Sigmoid colon (tissue), 7 donors: ENCODE measurements around the gene CTAG1B. TPM values are rescaled to one million over a fixed set of nuclear protein-coding genes. Genes with fewer than 3 reads are reported as not detected.

Source experiments
- DNase-seq: peaks from one replicate; pipeline ENCODE4 v3.0.0-alpha.2; 2019
- H3K27ac ChIP-seq, 4 donors: fragments of 200-600 bp; sonication (generic); one replicate each; pipeline ENCODE4 v1.5.1; 2016 to 2019; ENCODE audit warnings: mild to moderate bottlenecking in 1 of 4
- H3K27me3 ChIP-seq, 3 donors: fragments of 200-600 bp; sonication (generic); one replicate each; pipeline ENCODE4 v1.5.1; 2019; ENCODE audit warnings: mild to moderate bottlenecking in 1 of 3
- H3K36me3 ChIP-seq, 4 donors: fragments of 200-600 bp; sonication (generic); one replicate each; pipeline ENCODE4 v1.5.1; 2016 to 2019
- H3K4me1 ChIP-seq, 4 donors: fragments of 200-600 bp; sonication (generic); one replicate each; pipeline ENCODE4 v1.5.1; 2017 to 2019
- H3K4me3 ChIP-seq, 4 donors: fragments of 200-600 bp; sonication (generic); one replicate each; pipeline ENCODE4 v1.5.1; 2017 to 2019; ENCODE audit warnings: mild to moderate bottlenecking in 2 of 4, moderate library complexity in 1 of 4
- H3K9me3 ChIP-seq, 4 donors: fragments of 200-600 bp in 3 of 4; sonication (generic) in 3 of 4; one replicate each; pipeline versions ENCODE4 v1.5.1 to v1.6.1; 2013 to 2019
- EP300 ChIP-seq, 4 donors: sonication (generic); formaldehyde crosslinking; IDR thresholded peaks; one replicate each; pipeline ENCODE4 v1.6.1; 2017; ENCODE audit warnings: antibody characterized with exemption in 4 of 4
- POLR2A ChIP-seq, 2 donors: fragments of 450-650 bp; IDR thresholded peaks; one replicate each; pipeline ENCODE4 v1.6.1; 2016; ENCODE audit warnings: antibody characterized with exemption in 2 of 2, mild to moderate bottlenecking in 2 of 2, moderate library complexity in 2 of 2
- POLR2AphosphoS5 ChIP-seq, 4 donors: sonication (generic); formaldehyde crosslinking; IDR thresholded peaks; one replicate each; pipeline ENCODE4 v1.6.1; 2017; ENCODE audit warnings: antibody characterized with exemption in 4 of 4
- WGBS, 2 donors: extraction: QIAGEN DNeasy Blood & Tissue Kit; methylation state at CpG; one replicate each; pipeline ENCODE4 v1.1.7; 2013; 5-methylcytosine and 5-hydroxymethylcytosine counted together
- intact Hi-C: fragments of 100-400 bp; cut with DNase I; formaldehyde crosslinking; loops from one replicate; pipeline ENCODE4 v1.15.1; 2023
- polyA plus RNA-seq, 3 donors: library from polyadenylated mRNA; stranded (reverse); fragments of 200-250 nt; gene quantifications; one replicate each; pipeline ENCODE4 v1.2.3, GENCODE V29; 2013
- total RNA-seq, 4 donors: library from RNA; depleted of rRNA; stranded (reverse); fragments of >200 nt; gene quantifications; one replicate each; pipeline ENCODE4 v1.1.0, GENCODE V29; 2016
- TF ChIP-seq, protein P1 (sequence below), 4 experiments: fragments of 450-650 bp in 3 of 4; fragments of 200-600 bp in 1 of 4; IDR thresholded peaks; one replicate each; pipeline ENCODE4 v1.5.1; 2016 to 2019; ENCODE audit warnings: antibody characterized with exemption in 4 of 4, mild to moderate bottlenecking in 3 of 4, moderate library complexity in 2 of 4
- donor health status: healthy with polysubstance abuse.
- donor health status: Bipolar disorder and iron deficiency.
- donor health status: healthy.

The CTAG1B gene
- total and polyA plus RNA-seq, 7 donors, result not detected

- H3K27me3 ChIP-seq, result no peaks in the 10 kb centered on the region
- no peaks in the 10 kb centered on the region for H3K9me3 ChIP-seq
- WGBS, 2 donors, result 92 to 95% methylated on average over 22 of the region's 23 CpGs
- no peak overlapping the region for H3K27ac ChIP-seq
- intact Hi-C loops, result no loop called here
- H3K36me3 ChIP-seq, result no peaks in the 10 kb centered on the region
- DNase-seq, result no peak
- no peak for TF ChIP-seq POLR2A (IDR thresholded peaks at IDR 0.05)
- no peak for TF ChIP-seq EP300 (IDR thresholded peaks at IDR 0.05)
- TF ChIP-seq, protein P1, sequence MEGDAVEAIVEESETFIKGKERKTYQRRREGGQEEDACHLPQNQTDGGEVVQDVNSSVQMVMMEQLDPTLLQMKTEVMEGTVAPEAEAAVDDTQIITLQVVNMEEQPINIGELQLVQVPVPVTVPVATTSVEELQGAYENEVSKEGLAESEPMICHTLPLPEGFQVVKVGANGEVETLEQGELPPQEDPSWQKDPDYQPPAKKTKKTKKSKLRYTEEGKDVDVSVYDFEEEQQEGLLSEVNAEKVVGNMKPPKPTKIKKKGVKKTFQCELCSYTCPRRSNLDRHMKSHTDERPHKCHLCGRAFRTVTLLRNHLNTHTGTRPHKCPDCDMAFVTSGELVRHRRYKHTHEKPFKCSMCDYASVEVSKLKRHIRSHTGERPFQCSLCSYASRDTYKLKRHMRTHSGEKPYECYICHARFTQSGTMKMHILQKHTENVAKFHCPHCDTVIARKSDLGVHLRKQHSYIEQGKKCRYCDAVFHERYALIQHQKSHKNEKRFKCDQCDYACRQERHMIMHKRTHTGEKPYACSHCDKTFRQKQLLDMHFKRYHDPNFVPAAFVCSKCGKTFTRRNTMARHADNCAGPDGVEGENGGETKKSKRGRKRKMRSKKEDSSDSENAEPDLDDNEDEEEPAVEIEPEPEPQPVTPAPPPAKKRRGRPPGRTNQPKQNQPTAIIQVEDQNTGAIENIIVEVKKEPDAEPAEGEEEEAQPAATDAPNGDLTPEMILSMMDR (IDR thresholded peaks at IDR 0.05), result no peak
- no peak for TF ChIP-seq POLR2AphosphoS5 (IDR thresholded peaks at IDR 0.05)
- H3K4me3 ChIP-seq, result no peak overlapping the region
- no peaks in the 10 kb centered on the region for H3K4me1 ChIP-seq
These were observed 33.9 kb upstream of the CTAG1B start for GRCh38 chrX:154653048-154653401.

GRCh38 chrX:154652311-154653047 lies 33.4 kb upstream of the CTAG1B start:
- TF ChIP-seq, protein P1 (IDR thresholded peaks at IDR 0.05), result no peak
- TF ChIP-seq EP300 (IDR thresholded peaks at IDR 0.05) (no peak), POLR2A (IDR thresholded peaks at IDR 0.05) (no peak), POLR2AphosphoS5 (IDR thresholded peaks at IDR 0.05) (no peak)
- no peaks in the 10 kb centered on the region for H3K27me3 ChIP-seq
- H3K36me3 ChIP-seq, result no peaks in the 10 kb centered on the region
- DNase-seq, result no peak
- H3K4me3 ChIP-seq, result no peak overlapping the region
- no peak overlapping the region for H3K27ac ChIP-seq
- H3K4me1 ChIP-seq, result no peaks in the 10 kb centered on the region
- intact Hi-C loops, result no loop called here
- WGBS, 2 donors, result 91 to 93% methylated on average over 30 of the region's 30 CpGs
- no peaks in the 10 kb centered on the region for H3K9me3 ChIP-seq

DNA sequence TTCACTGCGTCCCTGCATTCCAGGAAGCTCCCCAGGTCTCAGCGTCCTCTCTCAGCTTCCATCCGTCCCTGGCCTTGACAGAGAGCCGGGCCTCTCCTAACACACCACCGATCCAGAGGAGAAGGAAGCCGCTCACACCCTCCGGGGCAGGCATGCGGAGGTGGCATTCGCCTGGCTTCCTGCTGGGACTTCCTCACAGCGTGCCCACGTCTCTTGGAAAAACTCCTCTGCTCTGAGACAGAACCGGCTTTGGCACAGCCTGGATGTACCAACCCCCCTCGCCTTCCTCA lies 31.1 kb upstream of the CTAG1B start:
- WGBS, 2 donors, result 40 to 54% methylated on average over 13 of the region's 13 CpGs
- Histone ChIP-seq H3K9me3 (no peaks in the 10 kb centered on the region), H3K4me3 (no peak overlapping the region), H3K27ac (no peak overlapping the region), H3K4me1 (no peaks in the 10 kb centered on the region), H3K27me3 (no peaks in the 10 kb centered on the region), H3K36me3 (no peaks in the 10 kb centered on the region)
- intact Hi-C loops, result no loop called here
- DNase-seq, result no peak
- TF ChIP-seq POLR2A (IDR thresholded peaks at IDR 0.05) (no peak), EP300 (IDR thresholded peaks at IDR 0.05) (no peak), POLR2AphosphoS5 (IDR thresholded peaks at IDR 0.05) (no peak)
- TF ChIP-seq, protein P1 (IDR thresholded peaks at IDR 0.05), result no peak

- H3K9me3 ChIP-seq, result no peaks in the 10 kb centered on the region
- no peaks in the 10 kb centered on the region for H3K4me1 ChIP-seq
- no peak overlapping the region for H3K4me3 ChIP-seq
- 75 to 77% methylated on average over 23 of the region's 23 CpGs for WGBS, 2 donors
- DNase-seq, result no peak
- H3K27ac ChIP-seq, result no peak overlapping the region
- no peaks in the 10 kb centered on the region for H3K27me3 ChIP-seq
- intact Hi-C loops, result no loop called here
- TF ChIP-seq EP300 (IDR thresholded peaks at IDR 0.05) (no peak), POLR2A (IDR thresholded peaks at IDR 0.05) (no peak), POLR2AphosphoS5 (IDR thresholded peaks at IDR 0.05) (no peak)
- TF ChIP-seq, protein P1 (IDR thresholded peaks at IDR 0.05), result no peak
- no peaks in the 10 kb centered on the region for H3K36me3 ChIP-seq
These were observed 30.6 kb upstream of the CTAG1B start for GRCh38 chrX:154649503-154650220.
